Lower leg skin (tissue), 3 donors: ENCODE data around the gene KIF26B.

ENCODE experiments used
- POLR2A ChIP-seq, 2 donors: fragments of 450-650 bp; IDR thresholded peaks; one replicate each; pipeline ENCODE4 v1.6.1; 2016 to 2017; ENCODE audit warnings: antibody characterized with exemption in 2 of 2, mild to moderate bottlenecking in 1 of 2, moderate library complexity in 1 of 2
- TF ChIP-seq, protein P1 (sequence below), 3 donors: fragments of 450-650 bp; IDR thresholded peaks; one replicate each; pipeline ENCODE4 v1.5.1; 2016; ENCODE audit warnings: antibody characterized with exemption in 3 of 3, mild to moderate bottlenecking in 3 of 3, moderate library complexity in 2 of 3

DNA sequence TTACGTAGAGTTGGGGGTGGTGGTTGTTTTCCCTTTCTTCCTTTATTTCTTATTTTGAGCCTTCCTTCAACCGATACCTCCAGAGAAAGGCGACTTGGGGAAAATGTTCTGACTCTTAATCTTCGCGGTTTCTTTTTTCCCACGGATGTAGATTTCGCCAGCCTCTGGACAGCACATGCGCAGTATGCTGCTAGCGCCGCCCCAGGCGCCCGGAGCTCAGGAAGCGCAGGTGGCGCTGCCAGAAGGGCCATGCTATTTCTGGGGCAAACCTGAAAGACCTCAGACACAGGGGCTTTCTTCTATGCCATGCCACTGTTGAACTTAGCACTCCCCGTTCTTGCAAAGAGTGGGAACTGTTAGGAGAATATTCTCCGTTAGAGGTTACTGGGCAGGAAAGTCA, 392.1 kb downstream of the KIF26B start:
- TF ChIP-seq, protein P1, sequence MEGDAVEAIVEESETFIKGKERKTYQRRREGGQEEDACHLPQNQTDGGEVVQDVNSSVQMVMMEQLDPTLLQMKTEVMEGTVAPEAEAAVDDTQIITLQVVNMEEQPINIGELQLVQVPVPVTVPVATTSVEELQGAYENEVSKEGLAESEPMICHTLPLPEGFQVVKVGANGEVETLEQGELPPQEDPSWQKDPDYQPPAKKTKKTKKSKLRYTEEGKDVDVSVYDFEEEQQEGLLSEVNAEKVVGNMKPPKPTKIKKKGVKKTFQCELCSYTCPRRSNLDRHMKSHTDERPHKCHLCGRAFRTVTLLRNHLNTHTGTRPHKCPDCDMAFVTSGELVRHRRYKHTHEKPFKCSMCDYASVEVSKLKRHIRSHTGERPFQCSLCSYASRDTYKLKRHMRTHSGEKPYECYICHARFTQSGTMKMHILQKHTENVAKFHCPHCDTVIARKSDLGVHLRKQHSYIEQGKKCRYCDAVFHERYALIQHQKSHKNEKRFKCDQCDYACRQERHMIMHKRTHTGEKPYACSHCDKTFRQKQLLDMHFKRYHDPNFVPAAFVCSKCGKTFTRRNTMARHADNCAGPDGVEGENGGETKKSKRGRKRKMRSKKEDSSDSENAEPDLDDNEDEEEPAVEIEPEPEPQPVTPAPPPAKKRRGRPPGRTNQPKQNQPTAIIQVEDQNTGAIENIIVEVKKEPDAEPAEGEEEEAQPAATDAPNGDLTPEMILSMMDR (IDR thresholded peaks at IDR 0.05): no peak
- no peak for TF ChIP-seq POLR2A (IDR thresholded peaks at IDR 0.05)
